Chondrocyte (in vitro differentiated cells): ENCODE measurements around the gene DCTN1. TPM values are rescaled to one million over a fixed set of nuclear protein-coding genes. Genes with fewer than 3 reads are reported as not detected.
A peak's percentile ranks its signal among the peaks of the same experiment; 100 is the strongest.

Experiments used
- DNase-seq: peaks from one replicate; pipeline ENCODE4 v3.0.0; 2021; ENCODE audit warnings: mixed read lengths, low spot score
- H3K27ac Mint-ChIP-seq: one replicate; pipeline ENCODE4 v1.8.0; 2021; ENCODE audit warnings: mild to moderate bottlenecking, moderate library complexity, mixed read lengths; ENCODE audit not compliant: unreplicated experiment
- H3K27me3 Mint-ChIP-seq: 2 replicates; pipeline ENCODE4 v1.8.0; 2021; ENCODE audit warnings: low read depth, mixed read lengths
- H3K36me3 Mint-ChIP-seq: 2 replicates; pipeline ENCODE4 v1.8.0; 2021; ENCODE audit warnings: low read depth, mixed read lengths
- H3K4me1 Mint-ChIP-seq: 2 replicates; pipeline ENCODE4 v1.8.0; 2021; ENCODE audit warnings: low read depth, mild to moderate bottlenecking, mixed read lengths
- H3K4me3 Mint-ChIP-seq: one replicate; pipeline ENCODE4 v1.8.0; 2021; ENCODE audit warnings: mild to moderate bottlenecking, moderate library complexity, mixed read lengths; ENCODE audit not compliant: unreplicated experiment
- H3K9me3 Mint-ChIP-seq: 2 replicates; pipeline ENCODE4 v1.8.0; 2021; ENCODE audit warnings: low read depth, mixed read lengths
- CTCF ChIP-seq: fragments of 200-600 bp; sonication (generic); IDR thresholded peaks from 2 replicates; pipeline ENCODE4 v1.5.0; 2021; ENCODE audit warnings: antibody characterized with exemption, mild to moderate bottlenecking, moderate library complexity
- total RNA-seq: library from RNA; stranded (reverse); gene quantifications from 3 replicates; pipeline ENCODE4 v1.2.1, GENCODE V29; 2021

The DCTN1 gene
- total RNA-seq, 1 donor from 2014 or later, result 157 TPM

DNA sequence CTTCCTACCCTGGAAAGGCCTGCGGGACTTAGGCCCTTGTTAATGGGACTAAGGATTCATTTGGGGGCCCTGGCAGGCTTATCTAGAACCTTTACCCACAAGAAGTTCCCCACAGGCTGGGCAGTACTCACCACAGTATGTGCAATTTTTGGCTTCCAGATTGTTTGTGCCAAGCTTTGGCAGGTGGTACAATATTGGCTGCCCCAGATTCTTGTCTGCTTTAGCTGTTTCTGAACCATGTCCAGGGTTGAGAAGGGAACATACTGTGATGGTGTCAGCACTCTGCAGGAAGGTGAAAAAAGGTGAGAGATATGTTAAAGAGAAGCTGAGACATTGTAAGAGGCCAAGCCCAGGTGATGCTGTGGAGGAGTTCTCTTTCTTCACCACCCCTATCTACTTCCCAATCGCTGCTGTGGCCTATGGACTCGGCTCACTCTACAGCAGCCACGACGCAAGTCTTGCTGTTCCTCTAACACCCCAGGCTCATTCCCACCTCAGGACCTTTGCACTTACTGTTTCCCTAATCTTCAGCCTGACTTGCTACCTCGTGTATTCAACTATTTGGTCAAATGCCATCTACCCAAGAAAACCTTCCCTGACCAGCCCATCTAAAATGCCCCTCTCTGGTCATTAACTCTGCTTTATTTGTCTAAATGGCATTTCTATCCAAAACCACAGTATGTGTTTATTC lies 46.1 kb downstream of the DCTN1 start:
- H3K27me3 Mint-ChIP-seq, result no peaks in the 10 kb centered on the region
- TF ChIP-seq CTCF, result no peak
- peaks cover 1% of the 10 kb centered on the region for H3K36me3 Mint-ChIP-seq
- no peak overlapping the region for H3K27ac Mint-ChIP-seq
- no peaks in the 10 kb centered on the region for H3K9me3 Mint-ChIP-seq
- H3K4me1 Mint-ChIP-seq, result no peaks in the 10 kb centered on the region
- DNase-seq, result no peak
- H3K4me3 Mint-ChIP-seq, result no peak overlapping the region

DNA sequence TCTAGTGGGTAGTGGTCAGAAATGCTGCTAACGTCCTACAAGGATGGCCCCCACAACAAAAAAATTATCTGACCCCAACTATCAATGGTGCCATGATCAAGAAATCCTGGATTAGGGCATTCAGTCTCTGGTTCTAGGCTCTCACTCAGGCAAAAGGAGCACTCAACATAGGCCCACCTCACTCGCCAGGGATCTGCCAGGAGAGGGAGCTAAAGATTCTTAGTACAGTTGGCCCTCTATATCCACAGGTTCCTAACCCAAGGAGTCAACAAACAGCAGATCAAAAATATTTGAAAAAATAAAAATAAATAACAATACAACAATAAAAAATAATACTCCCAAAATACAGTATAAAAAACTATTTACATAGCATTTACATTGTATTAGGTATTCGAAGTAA lies 46.9 kb downstream of the DCTN1 start:
- DNase-seq, result no peak
- Mint-ChIP-seq H3K27me3 (no peaks in the 10 kb centered on the region), H3K4me3 (no peak overlapping the region), H3K27ac (no peak overlapping the region), H3K36me3 (peaks cover 1% of the 10 kb centered on the region), H3K9me3 (no peaks in the 10 kb centered on the region), H3K4me1 (no peaks in the 10 kb centered on the region)
- TF ChIP-seq CTCF, result peak; percentile 70

GRCh38 chr2:74332550-74333174 lies 47.4 kb downstream of the DCTN1 start:
- Mint-ChIP-seq H3K4me1 (no peaks in the 10 kb centered on the region), H3K36me3 (no peaks in the 10 kb centered on the region), H3K9me3 (no peaks in the 10 kb centered on the region), H3K27ac (no peak overlapping the region), H3K4me3 (no peak overlapping the region), H3K27me3 (no peaks in the 10 kb centered on the region)
- no peak for TF ChIP-seq CTCF
- no peak for DNase-seq

DNA sequence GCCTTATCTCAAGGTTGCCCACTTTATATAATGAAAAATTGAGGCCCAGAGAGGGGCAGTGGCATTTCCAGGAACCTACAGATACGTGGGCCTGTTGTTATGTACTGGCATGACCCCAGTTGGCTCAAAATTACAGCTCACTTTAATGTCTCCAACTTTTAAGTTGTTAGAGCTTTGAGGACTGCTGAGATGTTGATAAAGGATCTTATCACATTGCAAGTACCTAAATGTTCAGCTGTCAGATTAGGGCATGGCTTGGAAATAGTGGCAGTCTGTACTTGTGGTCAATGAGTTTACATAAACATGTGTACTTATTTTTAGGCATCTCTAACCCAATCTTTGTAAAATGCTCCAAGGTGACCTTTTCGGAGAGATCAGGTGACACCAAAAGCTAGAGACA lies 51.5 kb downstream of the DCTN1 start:
- H3K4me3 Mint-ChIP-seq, result no peak overlapping the region
- H3K9me3 Mint-ChIP-seq, result no peaks in the 10 kb centered on the region
- no peak for TF ChIP-seq CTCF
- no peaks in the 10 kb centered on the region for H3K27me3 Mint-ChIP-seq
- no peaks in the 10 kb centered on the region for H3K4me1 Mint-ChIP-seq
- no peaks in the 10 kb centered on the region for H3K36me3 Mint-ChIP-seq
- no peak for DNase-seq
- H3K27ac Mint-ChIP-seq, result no peak overlapping the region

DNA sequence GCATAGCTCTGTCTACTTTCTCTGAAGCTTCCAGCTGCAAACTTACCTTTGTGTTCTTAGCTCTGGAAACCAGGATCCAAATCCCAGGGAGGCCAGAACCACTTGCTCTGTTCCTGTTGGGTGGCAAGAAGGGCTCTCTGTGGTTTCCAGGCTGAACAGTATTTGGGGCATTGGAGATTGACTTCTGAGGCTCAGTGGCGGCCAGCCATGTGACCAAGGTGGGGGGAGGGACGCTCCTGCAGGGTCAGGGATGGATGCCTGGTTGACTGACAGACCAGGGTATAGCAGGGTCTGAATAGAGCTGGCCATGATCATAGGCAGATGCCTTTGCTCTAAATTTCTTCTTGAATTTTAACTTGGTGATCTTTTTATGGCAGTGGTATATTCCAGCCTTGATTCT lies 52.0 kb downstream of the DCTN1 start:
- no peaks in the 10 kb centered on the region for H3K27me3 Mint-ChIP-seq
- TF ChIP-seq CTCF, result no peak
- no peaks in the 10 kb centered on the region for H3K9me3 Mint-ChIP-seq
- H3K27ac Mint-ChIP-seq, result no peak overlapping the region
- H3K4me1 Mint-ChIP-seq, result no peaks in the 10 kb centered on the region
- no peaks in the 10 kb centered on the region for H3K36me3 Mint-ChIP-seq
- no peak for DNase-seq
- H3K4me3 Mint-ChIP-seq, result no peak overlapping the region
